ENCODE measurements around the gene PARL. TPM values are rescaled to one million over a fixed set of nuclear protein-coding genes. Genes with fewer than 3 reads are reported as not detected.

The PARL gene
- total RNA-seq, 4 donors from 2014 or later, result 40.8 to 57.0 (median 47.6) TPM

DNA sequence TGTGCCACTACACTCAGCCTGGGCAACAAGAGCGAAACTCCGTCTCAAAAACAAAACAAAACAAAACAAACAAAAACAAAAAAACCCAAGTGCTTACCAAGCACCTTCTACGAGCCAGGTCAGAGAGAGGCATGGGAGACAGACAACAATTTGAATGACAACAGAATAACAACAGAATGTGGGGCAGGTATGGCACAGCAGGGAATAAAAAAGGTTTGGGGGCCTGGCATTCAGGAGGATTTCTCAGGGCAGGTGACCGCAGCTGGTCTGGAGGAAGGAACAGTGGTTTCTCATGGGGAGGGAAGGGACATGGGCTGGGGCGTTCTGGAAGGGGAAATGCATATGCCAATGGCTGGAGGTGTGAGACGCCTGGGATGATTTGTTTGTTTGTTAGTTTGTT is 22.5 kb upstream of the PARL start:
- no peak for DNase-seq (ENCODE audit: low spot score)
- ATAC-seq (ENCODE audit: low FRiP score), result no peak
- TF ChIP-seq, protein P1, sequence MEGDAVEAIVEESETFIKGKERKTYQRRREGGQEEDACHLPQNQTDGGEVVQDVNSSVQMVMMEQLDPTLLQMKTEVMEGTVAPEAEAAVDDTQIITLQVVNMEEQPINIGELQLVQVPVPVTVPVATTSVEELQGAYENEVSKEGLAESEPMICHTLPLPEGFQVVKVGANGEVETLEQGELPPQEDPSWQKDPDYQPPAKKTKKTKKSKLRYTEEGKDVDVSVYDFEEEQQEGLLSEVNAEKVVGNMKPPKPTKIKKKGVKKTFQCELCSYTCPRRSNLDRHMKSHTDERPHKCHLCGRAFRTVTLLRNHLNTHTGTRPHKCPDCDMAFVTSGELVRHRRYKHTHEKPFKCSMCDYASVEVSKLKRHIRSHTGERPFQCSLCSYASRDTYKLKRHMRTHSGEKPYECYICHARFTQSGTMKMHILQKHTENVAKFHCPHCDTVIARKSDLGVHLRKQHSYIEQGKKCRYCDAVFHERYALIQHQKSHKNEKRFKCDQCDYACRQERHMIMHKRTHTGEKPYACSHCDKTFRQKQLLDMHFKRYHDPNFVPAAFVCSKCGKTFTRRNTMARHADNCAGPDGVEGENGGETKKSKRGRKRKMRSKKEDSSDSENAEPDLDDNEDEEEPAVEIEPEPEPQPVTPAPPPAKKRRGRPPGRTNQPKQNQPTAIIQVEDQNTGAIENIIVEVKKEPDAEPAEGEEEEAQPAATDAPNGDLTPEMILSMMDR (IDR thresholded peaks at IDR 0.05), result no peak

DNA sequence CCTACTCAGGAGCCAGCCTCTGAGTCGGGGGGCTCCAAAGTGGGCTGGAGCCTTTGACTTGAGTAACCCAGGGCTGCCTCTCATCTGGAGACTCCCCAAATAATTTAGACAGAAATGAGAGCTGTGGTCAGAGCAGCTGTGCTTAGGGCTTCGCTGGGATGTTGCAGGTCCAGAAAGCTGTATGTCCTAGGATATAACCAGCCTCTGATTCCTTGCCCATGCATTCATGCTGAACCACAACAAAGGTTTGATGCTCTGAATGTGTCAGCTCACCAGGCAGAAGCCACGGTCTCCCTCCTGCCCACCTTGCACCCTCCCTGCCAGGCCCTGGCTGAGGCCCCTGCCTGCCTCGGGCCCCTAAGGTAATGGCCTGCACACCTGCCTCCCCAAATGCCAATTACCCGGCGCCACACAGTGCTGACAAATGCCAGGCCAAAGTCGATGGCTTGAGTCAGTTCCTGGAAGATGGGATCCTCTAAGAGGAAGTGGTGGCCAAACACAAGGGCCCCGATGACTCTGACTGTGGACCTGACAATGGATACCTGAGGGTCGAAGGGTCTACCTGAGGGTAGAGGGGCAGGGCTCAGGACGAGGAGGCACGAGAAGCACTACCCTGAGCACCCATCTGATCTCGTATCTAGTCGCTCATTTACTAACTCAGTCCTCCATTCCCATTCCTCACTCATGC is 21.7 kb upstream of the PARL start:
- ATAC-seq (ENCODE audit: low FRiP score) (no peak), DNase-seq (ENCODE audit: low spot score) (no peak)
- TF ChIP-seq, protein P1 (IDR thresholded peaks at IDR 0.05), result no peak

DNA sequence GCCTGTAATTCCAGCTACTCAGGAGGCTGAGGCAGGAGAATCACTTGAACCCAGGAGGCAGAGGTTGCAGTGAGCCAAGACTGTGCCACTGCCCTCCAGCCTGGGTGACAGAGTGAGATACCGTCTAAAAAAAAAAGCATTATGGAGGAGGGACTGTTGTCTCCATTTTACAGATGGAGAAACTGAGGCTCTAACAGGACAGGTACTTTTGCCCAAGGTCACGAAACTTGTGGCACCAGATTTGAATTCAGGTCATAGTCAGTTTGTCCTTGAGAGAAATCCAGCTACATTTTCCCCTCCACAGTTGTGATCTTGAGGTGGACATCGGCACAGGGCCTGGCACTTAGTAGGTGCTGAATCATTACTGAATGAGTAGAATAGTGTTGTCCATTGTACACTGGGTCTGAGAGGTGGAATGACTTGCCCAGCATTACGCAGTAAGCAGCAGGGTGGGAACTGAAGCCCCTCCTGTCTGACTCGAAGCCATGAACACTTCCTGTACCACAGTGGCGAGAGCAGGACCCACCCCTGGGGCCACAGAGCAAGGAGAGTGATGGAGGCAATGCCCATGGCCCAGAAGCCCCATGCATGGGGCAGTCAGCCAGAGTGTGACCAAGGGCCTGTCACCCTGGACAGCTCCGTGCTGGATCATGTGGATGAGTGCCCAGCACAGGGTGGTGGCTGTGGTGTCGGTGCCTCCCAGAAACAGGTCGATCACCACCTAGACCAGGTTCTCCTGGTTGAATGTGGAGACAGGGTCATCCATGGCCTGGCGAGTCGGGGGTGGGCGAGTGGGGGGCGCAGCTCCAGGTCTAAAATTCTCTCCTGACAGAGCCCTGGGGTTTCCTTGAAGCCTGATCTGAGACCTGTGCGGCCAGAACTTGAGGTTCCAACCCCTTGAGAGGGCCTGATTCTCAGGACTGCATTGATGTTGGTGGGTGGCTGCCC is 20.4 kb upstream of the PARL start:
- TF ChIP-seq, protein P1 (IDR thresholded peaks at IDR 0.05), result no peak
- no peak for ATAC-seq (ENCODE audit: low FRiP score)
- no peak for DNase-seq (ENCODE audit: low spot score)

DNA sequence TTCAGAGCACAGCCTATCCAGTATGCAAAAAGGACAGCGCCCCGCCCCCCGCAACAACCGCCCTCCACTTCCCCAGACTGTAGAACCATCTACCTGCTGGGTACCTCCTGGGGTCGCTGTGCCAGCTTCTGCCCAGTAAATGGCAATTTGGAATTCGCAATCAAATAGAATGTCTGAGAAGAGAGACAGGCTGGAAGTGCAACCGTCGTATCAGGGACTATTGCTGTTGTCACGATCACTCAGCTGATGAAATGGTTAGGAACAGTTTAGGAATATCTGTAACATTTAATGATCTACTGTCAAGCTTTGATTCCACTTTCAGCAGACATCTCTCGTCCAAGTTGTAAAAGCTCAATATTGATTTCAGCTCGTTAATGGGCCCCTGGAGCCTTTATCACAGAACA is 13.3 kb upstream of the PARL start:
- ATAC-seq (ENCODE audit: low FRiP score) (no peak), DNase-seq (ENCODE audit: low spot score) (no peak)
- TF ChIP-seq, protein P1 (IDR thresholded peaks at IDR 0.05), result no peak

DNA sequence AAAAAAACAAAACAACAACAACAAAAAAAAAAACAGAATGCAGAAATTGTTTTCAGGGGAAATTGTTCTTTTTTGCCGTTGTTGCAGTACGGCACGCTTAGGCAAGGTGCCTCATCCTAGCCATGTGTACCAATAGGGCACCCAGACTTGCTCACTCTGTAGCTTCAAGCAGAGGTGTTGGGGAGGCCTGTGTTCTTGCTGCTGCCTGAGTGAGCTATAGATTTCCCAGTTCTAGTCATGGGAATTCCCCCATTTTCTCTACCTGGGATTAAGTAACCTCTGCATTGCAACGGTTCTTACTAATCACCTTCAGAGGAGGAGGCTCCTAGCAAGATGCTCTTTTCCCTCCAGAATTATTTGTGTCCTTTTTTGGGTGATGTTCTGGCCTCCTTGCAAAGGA is 12.9 kb upstream of the PARL start:
- TF ChIP-seq, protein P1 (IDR thresholded peaks at IDR 0.05), result no peak
- DNase-seq (ENCODE audit: low spot score), result no peak
- ATAC-seq (ENCODE audit: low FRiP score), result no peak

DNA sequence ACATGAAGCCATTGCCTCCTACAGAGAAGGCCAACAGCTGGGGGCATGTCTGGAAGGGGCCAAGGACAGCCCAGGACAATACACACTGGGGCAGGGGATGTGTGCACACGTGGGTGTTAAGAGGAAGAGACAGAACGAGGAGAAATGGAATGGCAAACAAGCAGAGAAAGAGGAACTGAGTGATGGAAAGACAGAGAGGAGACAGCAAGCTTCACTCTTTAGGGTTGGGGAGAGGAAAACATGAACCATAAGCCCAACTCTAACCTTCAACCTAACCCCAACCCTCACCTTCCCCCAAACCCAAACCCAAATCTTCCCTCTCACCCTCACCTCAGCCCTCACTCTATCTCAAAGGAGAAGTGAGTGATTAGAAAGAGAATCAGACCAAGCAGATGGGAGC is 11.9 kb upstream of the PARL start:
- no peak for ATAC-seq (ENCODE audit: low FRiP score)
- TF ChIP-seq, protein P1 (IDR thresholded peaks at IDR 0.05), result no peak
- DNase-seq (ENCODE audit: low spot score), result no peak

Measured in omental fat pad (tissue), 4 donors.